Mammary epithelial cell (primary cell): Measurements from ENCODE around the gene NF2.

Source experiments
- EZH2 ChIP-seq: IDR thresholded peaks from 2 replicates; pipeline ENCODE4 v1.6.1; 2012; ENCODE audit warnings: low read length, inconsistent platforms, borderline replicate concordance
- TF ChIP-seq, protein P1 (sequence below), 2 donors: IDR thresholded peaks in 1 of 2; conservative IDR thresholded peaks in 1 of 2; 2 replicates each; pipeline ENCODE4 v1.5.1; 2011 to 2012; ENCODE audit warnings: inconsistent platforms in 2 of 2, low read length in 2 of 2, mild to moderate bottlenecking in 2 of 2, control low read depth in 1 of 2, low read depth in 1 of 2; ENCODE audit not compliant: insufficient read depth in 1 of 2; ENCODE audit errors: extremely low read depth in 1 of 2

DNA sequence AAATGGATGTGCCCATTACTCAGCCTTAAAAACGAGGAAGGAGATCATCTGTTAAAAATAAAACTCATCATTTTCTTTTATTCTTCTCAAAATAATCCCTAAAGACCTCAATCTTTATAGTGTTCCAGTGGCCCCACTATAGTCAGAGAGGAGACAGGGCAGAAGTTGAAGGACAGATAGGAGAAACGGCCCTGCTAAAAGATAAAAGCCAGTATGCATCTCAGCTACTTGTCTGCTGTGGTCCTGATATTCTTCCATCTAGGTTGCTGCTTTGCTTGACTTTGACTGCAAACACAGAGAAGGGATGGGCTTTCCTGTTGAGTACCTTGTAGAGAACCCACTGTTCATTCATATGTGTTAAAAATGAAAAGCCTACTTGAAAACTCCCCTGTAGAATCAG is 31.4 kb downstream of the NF2 start:
- TF ChIP-seq, protein P1, sequence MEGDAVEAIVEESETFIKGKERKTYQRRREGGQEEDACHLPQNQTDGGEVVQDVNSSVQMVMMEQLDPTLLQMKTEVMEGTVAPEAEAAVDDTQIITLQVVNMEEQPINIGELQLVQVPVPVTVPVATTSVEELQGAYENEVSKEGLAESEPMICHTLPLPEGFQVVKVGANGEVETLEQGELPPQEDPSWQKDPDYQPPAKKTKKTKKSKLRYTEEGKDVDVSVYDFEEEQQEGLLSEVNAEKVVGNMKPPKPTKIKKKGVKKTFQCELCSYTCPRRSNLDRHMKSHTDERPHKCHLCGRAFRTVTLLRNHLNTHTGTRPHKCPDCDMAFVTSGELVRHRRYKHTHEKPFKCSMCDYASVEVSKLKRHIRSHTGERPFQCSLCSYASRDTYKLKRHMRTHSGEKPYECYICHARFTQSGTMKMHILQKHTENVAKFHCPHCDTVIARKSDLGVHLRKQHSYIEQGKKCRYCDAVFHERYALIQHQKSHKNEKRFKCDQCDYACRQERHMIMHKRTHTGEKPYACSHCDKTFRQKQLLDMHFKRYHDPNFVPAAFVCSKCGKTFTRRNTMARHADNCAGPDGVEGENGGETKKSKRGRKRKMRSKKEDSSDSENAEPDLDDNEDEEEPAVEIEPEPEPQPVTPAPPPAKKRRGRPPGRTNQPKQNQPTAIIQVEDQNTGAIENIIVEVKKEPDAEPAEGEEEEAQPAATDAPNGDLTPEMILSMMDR (conservative IDR thresholded peaks at IDR 0.05 in 1 of 2, IDR thresholded peaks at IDR 0.05 in 1 of 2; ENCODE audit: extremely low read depth in 1 of 2, insufficient read depth in 1 of 2, low read depth in 1 of 2, low read length in 2 of 2), result no peak
- no peak for TF ChIP-seq EZH2
